ENCODE results near the gene PCSK2.
A peak's percentile ranks its signal among the peaks of the same experiment; 100 is the strongest.

PCSK2 gene

DNA sequence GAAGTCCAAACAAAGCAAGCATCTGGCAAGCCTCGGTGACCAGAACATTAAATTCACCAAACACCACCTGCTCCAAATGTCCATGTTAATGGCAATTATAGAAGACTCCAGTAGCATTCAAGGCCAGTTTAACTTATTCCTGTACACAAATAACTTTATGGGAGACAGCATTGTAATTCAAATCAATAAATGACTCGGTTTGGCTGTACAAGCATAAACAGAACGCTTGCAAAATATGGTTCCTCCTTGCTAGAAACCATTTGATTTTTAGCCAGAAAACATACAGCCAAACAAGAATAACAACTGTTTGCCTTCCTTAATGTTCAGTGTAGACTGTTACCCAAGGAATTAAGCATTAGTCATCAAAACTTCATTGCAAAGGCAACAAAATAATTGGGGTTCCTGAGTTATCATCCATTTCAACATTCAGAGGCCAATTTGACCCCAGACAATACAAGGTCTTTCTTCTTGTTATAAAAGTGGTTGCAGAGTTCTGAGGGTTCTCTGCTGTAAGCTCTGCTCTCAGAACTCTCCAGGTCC lies 179.3 kb downstream of the PCSK2 start:
- DNase-seq, result no peak

DNA sequence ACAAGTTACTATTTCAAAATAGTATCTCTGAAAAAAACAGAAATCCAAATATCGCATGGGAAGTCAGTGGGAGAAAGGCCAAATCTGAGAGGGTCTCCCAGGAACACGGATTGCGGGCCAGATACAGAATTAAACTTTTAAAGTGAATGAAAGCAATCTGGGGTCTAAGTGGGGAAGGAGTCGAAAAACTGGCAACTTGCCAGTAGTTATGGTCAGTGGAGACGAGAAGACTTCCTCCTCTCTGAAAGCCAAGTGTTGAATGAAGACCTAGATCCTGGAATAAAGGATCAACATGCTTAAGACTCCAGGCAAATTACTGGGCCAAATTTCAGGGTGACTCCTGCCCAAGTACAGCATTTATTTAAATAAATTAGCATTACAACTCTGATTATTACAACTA lies 180.7 kb downstream of the PCSK2 start:
- no peak for DNase-seq

DNA sequence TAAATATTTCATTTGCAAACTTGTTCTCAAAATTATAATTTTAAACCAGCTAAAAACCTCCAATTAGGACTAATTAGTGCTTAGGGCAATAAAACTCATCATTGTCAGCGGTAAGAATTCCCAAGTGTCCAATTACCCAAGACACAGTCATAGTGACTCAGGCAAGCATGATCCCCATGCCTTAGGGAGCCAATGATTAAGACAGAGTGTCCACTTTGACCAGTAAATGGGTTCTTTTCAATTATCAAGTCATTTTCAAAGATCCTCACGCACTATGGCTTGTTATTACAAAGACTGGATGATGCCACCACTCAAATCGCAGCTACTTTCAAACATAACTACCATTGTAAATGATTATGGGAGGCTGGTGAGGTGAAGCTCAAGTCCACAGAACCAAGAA lies 190.4 kb downstream of the PCSK2 start:
- DNase-seq, result no peak

DNA sequence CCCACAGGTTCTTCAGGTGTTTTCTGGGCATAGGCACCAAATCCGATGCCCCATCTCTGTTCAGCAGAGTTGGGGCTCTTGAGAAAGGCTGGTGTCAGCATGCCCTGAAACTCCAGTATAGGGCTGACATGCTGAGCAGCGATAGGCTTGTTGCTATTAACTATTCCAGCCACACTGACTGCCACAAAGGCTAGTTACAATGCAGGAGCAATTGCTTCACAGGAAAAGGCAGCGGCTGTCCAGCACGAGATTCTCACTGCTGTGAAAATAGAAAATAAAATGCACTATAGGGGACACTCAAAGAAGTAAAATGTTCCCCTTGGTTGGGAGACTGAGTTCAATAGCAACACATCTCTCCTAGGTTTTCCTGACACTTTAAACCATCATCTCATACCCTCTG lies 191.9 kb downstream of the PCSK2 start:
- no peak for DNase-seq

DNA sequence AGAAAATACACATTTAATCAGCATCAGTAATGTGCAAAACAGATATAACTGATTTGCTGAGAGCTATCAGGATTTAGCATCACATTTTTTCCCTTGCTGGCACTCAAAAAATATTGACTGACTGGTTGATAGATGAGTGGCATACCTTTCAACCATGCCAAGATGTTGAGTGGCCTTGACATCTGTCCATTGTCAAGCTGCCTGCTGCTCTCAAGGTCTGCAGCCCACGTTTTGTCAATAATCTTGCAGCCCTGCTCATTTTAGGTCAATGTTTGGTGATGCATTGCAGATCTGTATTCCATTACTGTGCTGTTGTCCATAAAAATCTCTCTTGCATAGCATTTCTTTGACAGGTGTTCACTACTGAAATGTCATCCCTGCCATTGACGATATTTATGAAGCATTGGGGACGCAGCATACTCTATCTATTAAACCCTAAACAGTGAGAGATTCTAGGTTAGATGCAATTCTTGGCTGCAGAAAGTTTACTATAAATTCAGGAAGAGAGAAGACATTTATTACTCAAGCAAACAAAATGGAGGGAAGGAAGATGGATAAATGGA lies 192.7 kb downstream of the PCSK2 start:
- no peak for DNase-seq

DNA sequence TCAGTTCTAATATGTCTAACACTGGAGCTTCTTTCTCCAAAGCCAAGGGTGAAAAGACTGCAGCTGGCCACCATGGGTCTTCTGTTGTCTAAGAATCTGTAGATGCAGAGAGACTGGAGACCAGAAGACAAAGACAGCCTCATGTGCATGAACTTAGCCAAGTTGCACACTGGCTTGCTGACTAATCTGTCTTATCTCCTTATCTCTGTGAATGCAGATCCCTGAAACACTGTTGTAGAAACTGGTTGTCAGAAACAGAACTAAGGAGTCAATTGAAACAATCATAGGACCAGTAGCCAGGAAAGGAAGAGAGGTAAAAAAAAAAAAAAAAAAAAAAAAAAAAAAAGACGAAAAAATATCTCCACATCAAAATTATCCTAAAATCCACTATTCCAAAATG lies 194.7 kb downstream of the PCSK2 start:
- no peak for DNase-seq

DNA sequence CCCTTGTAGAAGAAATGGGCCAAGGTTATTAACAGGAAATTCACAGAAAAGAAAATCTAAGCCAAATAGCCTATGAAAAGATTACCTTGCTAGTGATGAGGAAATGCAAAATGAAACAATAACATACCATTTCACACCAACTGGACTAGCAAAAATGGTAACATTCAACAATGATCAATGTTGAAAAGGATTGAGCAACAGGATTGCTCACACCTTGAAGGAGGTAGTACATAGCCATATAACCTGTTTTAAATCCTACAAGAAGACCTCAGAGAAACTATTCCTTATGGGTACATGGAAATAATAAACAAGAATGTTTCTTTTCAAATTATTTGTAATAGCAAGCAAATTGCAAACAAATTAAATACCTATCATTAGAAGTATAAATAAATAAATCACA lies 196.9 kb downstream of the PCSK2 start:
- DNase-seq, result no peak

DNA sequence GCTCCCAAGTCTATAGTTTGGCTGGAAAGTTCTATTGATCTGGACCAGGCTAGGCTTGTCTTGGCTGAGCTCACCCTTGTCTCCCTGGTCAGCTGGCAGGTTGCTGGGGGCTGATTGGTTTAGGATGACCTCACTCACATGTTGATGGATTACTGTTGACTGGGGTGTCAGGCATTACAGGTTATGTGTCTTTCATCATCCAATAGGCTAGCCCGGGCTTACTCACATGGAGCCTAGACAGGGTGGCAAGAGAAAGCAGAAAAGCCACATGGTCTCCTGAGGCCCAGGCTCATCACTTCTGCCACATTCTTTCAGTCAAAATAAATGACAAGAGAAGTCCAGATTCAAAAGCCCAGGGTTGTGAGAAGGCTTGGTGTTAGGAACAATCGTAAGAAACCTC lies 200.8 kb downstream of the PCSK2 start:
- no peak for DNase-seq

DNA sequence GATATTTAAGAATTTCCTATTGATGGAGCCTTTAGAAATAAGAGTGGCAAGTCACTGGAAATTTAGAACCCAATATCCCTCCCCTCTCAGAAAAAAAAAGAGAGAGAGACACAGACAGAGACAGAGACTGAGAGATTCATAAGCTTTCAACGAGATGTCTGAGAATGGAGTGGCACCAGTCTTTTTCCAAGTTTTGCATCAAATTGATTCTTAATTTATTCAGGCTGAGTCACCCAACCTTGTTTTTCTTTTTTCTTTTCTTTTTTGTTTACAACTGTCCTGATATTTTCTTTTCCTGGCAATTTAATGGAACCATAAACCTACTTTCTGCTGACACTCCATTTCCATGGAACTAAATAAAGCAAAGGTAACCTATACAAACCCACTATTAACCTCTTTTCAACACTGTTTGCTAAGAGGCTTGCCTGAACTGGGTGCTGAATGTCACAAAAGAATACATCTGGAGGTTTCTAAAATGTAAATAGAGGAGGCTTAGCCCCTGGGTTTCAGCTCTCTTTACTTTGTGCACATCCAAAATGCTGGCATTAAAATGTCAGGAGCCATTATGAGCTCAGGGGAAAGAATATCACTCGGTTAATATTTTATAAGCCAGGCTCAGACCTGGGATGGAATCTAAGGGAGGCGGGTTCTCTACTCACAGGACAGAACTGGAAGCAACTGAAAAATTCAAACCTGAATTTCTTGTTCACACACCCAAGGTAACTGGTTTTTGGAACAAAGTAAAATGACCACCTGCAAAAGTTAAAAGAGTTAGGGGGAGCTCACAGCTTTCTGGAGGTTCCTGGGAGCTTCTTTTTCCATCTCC lies 203.5 kb downstream of the PCSK2 start:
- DNase-seq, result no peak

DNA sequence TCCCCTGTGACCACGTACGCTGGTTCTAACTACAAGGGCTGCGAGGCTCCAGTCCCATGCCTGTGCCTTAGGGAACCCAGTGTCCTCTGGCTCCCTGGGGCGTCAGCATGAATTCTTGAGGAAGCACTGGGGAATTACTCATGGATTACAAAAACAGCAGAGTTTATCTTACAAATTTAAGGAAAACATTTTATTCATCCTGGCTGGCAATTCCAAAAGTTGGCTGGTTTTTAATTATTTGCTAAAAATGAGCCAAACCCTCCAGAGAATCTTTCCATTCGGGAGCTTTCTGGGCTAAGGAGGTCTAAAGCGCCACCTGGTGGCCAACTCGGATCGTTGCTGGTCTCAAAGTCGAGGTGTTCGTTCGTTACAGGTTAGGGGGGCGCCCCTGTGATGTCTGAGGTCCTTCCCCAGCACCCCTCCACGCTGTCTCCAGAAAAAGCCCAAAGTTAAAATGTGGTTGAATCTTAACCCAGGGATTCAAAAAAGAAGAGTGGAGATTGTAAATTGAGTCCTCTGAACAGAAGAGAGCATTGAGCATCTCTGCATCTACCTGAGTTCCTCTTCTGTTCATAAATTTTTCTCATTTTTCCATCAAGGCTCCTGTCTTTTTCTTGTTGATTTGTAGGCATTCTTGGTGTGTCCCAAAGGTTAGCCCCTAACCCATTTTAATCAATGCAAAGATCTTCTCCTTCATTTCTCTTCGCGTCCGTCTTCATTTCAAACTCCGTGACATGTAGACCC lies 205.0 kb downstream of the PCSK2 start:
- peak; percentile 49 for DNase-seq

DNA sequence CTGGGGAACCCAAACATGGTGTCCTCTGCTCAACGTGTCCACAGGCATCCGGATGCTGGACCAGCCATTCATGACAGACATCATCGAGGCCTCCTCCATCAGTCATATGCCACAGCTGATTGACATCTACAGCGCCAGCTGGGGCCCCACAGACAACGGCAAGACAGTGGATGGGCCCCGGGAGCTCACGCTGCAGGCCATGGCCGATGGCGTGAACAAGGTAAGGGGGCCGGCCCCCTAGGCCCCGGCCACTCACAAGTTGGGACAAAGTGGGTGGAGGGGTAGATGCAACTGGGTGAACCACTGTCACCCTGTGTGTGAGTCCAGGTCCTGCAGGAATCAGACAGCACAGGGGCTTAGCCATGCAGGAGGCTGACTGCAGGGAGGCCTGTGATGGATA lies 209.8 kb downstream of the PCSK2 start:
- DNase-seq, result no peak

DNA sequence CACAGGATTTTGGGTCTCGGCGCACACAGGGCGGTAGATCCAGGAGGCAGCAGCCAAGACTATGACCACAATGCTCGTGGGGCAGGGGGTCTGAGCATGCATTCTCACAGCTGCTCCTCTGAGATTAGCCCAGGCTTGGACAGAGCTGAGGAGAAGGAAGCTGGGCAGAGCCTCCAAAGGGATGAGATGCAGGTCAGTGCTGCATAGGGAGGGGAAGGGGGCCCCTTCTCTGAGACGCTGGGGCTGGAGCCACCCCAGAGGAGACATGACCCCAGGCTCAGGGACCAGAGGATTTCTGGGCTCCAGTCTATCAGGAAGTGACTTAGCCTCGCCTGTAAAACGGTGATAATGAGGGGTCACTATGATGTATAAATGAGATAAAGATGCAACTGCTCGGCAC lies 210.4 kb downstream of the PCSK2 start:
- DNase-seq, result no peak

DNA sequence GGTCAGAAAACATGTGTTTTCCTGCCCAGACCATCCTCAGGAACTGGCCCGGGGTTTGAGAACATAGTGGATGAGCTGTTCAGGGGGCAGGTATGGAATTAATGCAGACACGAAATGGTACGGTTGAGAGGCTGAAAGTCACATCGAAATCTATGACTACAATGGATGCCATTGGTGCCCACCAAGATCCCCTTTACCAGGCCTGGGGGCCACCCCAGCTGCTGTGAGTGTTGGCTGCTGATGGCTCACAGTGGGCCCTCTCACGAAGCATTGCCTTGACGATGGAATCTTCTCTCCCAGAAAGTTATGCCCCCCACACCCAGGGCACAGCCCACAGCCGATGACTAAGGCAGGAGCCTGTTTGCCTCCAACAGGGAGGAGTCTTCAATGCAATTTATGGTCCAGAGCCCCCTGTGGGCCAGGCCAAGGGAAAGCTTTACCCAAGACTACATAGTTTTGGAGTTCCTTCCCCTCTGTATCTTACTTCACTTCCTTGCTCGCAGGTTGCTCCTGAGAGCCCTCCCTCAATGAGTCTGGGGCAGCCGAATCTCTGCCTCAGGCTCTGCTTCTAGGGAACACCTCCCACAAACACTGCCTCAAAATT lies 211.7 kb downstream of the PCSK2 start:
- DNase-seq, result no peak

DNA sequence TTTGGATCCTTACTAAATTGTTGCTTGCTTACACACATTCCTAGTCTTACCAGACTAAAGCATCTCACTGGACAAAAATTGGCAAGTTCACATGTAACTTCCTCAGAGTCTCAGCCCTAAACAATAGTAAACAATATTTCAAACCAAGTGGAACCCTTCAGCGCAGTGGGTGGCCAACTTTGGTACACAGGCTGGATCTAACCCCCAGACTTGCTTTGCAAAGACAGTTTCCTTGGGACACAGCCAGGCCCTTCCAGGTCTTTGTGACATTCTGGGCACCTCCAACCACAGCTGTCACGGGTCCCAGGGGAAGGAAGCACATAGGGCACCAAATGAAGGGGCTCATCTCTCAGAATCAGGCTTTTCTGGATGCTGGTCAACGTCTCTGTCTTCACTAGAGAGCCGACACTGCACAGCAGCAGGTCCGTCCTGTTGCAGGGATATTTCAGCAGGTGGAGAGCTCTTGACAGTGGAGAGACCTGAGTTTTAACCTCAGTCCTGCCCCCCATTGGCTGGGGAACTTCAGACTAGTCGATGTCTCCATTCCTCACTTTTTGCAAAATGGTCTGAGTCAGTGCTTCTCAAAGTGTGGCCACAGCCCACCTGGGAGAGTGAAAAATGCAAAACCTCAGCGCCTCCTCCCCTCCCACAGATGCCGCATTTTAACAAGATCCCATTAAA lies 212.9 kb downstream of the PCSK2 start:
- no peak for DNase-seq

DNA sequence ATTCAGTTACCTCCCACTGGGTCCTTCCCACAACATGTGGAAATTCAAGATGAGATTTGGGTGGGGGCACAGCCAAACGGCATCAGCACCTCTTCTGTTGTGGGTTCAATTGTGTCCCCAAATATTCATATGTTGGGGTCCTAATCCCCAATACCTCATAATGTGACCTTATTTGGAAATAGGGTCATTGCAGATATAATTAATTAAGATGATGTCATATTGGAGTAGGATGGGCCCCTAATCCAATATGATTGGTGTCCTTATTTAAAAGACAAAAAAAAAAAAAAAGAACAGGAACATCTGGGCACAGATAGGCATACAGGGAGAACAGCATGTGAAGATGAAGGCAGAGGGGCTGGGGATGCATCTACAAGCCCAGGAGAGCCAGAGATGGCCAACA lies 214.9 kb downstream of the PCSK2 start:
- no peak for DNase-seq

DNA sequence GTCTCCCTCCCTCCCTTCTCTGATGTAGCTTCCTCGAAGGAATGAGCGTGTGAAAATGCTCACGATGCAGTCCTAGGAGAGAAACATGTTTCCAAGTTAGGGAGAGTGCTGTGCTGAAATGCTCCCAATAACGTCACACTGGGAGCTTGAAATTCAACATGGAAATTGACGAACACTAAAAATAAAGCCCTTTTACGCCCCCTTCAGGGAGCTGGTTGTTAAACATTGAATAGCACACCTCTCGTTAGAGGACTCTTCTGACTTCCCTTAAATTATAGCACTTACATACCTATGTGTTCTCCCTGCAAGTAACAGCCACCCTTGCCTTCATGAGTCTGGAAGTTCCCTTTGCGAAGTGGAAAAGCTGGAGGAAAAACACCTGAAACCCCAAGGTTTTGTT lies 215.7 kb downstream of the PCSK2 start:
- DNase-seq, result no peak

DNA sequence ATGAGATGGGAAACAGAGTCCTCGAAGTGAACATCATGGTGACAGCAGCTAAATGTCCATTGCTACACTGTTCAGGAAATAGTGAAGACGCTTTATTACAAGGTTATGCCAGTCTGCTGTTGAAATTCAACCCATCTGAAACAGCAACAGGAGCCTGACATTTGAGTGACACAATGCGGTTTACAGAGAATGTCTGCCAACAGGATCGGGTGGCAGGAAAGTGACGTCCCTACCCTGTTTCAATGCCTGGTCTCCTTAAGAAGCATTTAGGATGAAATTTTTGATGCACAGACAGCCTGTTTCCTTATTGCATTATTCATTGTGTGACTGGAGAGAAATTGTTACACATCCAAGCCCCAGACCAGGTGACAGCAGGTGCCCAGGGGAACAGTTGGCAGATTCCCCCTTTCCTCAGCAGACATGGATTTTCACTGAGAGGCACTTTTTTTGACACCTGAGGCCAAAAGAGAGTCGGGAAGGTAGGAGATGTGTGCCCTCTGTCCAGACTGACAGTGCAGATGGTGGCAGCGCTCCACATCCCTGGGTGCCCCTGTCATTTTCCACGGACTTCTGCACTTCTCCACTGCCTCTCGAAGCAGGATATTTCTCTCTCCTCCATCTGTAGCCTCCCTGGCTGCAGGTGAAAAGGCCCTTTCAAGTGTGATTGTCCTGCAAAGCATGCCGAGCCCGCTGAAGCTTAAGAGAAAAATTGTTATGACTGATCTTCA lies 216.5 kb downstream of the PCSK2 start:
- no peak for DNase-seq

DNA sequence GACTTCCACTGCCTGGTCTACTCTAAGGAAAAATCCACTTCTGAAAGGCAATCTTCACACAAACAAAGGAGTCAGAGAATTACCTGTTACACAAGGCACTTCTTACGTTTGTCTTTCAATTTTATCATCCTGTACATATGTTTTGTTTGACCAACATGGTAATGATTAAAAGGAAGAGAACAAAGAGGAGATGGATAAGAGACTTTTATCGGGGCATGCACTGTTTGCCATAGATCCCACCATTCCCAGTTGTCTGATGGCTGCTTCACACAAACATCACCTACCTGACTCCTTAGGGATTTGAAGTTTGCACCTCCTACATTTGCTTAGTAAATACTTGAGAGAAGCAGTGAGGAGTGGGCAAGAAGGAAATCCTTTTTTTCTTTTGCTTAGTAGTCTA lies 217.3 kb downstream of the PCSK2 start:
- no peak for DNase-seq

DNA sequence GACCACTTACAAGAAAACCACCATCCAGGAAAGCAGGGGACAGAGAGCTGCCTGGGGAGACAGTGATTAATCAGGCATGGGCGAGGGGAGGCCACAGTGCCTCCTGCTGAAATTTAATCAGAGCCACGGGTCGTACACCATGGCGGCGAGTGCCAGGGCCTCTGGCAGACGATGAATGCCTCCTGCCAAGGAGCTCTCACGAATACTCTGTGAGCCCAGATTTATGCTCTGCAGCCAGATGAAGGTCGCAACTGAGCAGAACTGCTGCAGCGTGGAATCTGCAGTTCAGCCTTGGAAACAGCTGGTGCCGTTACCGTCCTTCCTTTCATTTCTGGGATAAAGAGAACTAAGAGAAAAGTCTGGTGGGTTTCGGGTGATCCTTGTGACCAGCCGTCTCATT lies 218.7 kb downstream of the PCSK2 start:
- DNase-seq, result no peak

DNA sequence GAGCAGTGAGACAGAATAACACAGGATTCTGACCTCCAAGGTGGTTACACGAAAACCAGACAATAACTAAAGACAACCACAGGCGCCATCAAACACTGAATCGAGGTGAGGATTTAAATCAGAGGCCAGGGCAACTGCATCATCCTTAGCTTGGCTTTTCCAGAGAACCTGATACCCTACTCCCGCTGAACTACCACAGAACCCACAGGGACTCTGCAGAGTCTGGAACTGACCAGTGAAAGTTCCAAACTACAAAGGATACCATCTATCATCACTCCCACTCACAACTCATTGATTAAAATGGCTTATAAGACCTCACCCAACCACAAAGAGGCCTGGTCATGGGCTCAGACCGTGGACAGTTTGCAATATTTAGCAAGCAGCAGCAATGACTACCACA lies 219.3 kb downstream of the PCSK2 start:
- no peak for DNase-seq

DNA sequence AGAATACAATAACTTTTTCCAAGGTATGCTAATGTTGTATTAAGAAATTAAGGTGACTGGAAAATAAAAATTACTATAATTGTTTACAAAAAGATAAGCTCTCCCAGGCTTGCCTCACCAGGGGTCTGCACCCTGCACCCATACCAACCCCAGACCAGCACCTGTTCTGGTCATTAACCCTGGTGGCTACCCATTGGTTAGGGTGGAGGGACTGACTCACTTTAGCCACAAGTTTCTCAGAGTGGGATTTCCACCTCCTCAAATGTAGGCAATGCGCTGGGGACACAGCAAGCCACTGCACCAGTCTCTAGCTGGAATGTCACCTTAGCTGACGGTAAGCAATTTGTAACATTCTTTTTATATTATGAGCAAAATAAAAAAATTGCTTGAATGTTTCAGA lies 221.2 kb downstream of the PCSK2 start:
- no peak for DNase-seq

DNA sequence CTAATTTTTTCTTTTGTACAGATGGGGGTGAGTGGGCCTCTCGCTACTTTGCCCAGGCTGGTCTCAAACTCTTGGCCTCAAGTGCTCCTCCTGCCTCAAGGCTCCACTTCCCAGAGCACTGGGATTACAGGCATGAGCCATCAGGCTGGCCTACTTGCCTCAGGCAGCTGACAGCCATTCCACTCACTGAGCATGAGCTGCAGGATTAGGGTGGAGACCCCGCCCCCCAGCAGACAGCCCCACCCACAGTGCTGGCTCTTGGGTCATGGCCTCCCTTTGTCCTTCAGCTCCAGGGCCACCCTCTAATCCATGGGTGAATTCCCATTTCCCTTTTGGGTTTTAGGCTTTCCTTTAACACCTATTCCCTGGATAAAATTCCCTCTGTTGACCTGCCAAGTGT lies 222.2 kb downstream of the PCSK2 start:
- DNase-seq, result no peak
